Esophagus squamous epithelium (tissue), 5 donors: ENCODE measurements around the gene SNX19. TPM values are rescaled to one million over a fixed set of nuclear protein-coding genes. Genes with fewer than 3 reads are reported as not detected.

ENCODE experiments used
- DNase-seq: peaks from one replicate; lab custom pipeline; 2025; lab: John Stamatoyannopoulos, UW
- H3K27ac ChIP-seq, 4 donors: fragments of 200-600 bp; sonication (generic); one replicate each; pipeline ENCODE4 v1.5.1; 2016 to 2019; ENCODE audit warnings: mild to moderate bottlenecking in 1 of 4
- H3K27me3 ChIP-seq, 4 donors: fragments of 200-600 bp; sonication (generic); 1 replicate in 3 of 4; 2 replicates in 1 of 4; pipeline versions ENCODE4 v1.5.1 to v1.6.0; 2017 to 2021; ENCODE audit warnings: antibody characterized with exemption in 1 of 4
- H3K36me3 ChIP-seq, 3 donors: fragments of 200-600 bp; sonication (generic); one replicate each; pipeline ENCODE4 v1.5.1; 2016 to 2019
- H3K4me1 ChIP-seq, 3 donors: fragments of 200-600 bp; sonication (generic); one replicate each; pipeline ENCODE4 v1.5.1; 2017 to 2019
- H3K4me3 ChIP-seq, 4 donors: fragments of 200-600 bp; sonication (generic); 1 replicate in 3 of 4; 2 replicates in 1 of 4; pipeline ENCODE4 v1.5.1; 2016 to 2019; ENCODE audit warnings: mild to moderate bottlenecking in 2 of 4, moderate library complexity in 1 of 4
- H3K9me3 ChIP-seq, 3 donors: fragments of 200-600 bp; sonication (generic); one replicate each; pipeline ENCODE4 v1.5.1; 2016 to 2019
- POLR2A ChIP-seq, 4 donors: fragments of 450-650 bp; IDR thresholded peaks; one replicate each; pipeline ENCODE4 v1.6.1; 2017; ENCODE audit warnings: antibody characterized with exemption in 4 of 4, mild to moderate bottlenecking in 4 of 4, moderate library complexity in 3 of 4
- WGBS, 2 donors: methylation state at CpG; one replicate each; pipeline ENCODE4 v1.1.5; 2018; 5-methylcytosine and 5-hydroxymethylcytosine counted together
- intact Hi-C: fragments of 100-400 bp; cut with DNase I; formaldehyde crosslinking; loops from one replicate; pipeline ENCODE4 v1.15.0; 2022
- total RNA-seq, 4 donors: library from RNA; depleted of rRNA; stranded (reverse); fragments of >200 nt; gene quantifications; one replicate each; pipeline ENCODE4 v1.1.0, GENCODE V29; 2016
- TF ChIP-seq, protein P1 (sequence below), 6 experiments: fragments of 450-650 bp in 4 of 6; fragments of 200-600 bp in 2 of 6; sonication (generic) in 2 of 6; IDR thresholded peaks; one replicate each; pipeline ENCODE4 v1.5.1; 2016 to 2019; ENCODE audit warnings: antibody characterized with exemption in 6 of 6, mild to moderate bottlenecking in 4 of 6, moderate library complexity in 4 of 6
- donor health status: DM: yes; HTN: yes; CAD: no.

SNX19 gene
- total RNA-seq, 4 donors from 2014 or later = 38.0 to 75.0 (median 52.1) TPM

DNA sequence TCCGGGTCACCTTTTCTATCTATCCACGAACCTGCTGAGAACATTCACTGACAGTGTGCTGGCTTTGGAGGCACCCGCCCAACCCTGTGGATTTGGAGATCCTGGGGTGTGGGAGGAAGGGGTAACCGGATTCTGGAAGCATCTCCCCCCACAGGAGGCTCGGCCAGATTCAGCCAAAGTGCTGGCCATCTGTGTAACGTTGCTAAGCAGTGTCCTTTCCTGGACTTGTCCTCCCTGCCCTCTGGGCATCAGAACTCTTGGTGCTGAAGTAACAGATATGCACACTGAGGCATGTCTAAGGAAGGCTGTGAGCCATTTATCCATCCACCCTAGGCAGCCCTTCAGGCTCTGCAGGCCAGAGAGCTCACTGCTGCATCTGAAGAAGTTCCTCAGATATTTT is 85.7 kb downstream of the SNX19 start:
- H3K27ac ChIP-seq = peak overlapping the region in 3 of 4 donors; percentile 20 to 61 (median 49)
- no peaks in the 10 kb centered on the region for H3K9me3 ChIP-seq
- TF ChIP-seq, protein P1, sequence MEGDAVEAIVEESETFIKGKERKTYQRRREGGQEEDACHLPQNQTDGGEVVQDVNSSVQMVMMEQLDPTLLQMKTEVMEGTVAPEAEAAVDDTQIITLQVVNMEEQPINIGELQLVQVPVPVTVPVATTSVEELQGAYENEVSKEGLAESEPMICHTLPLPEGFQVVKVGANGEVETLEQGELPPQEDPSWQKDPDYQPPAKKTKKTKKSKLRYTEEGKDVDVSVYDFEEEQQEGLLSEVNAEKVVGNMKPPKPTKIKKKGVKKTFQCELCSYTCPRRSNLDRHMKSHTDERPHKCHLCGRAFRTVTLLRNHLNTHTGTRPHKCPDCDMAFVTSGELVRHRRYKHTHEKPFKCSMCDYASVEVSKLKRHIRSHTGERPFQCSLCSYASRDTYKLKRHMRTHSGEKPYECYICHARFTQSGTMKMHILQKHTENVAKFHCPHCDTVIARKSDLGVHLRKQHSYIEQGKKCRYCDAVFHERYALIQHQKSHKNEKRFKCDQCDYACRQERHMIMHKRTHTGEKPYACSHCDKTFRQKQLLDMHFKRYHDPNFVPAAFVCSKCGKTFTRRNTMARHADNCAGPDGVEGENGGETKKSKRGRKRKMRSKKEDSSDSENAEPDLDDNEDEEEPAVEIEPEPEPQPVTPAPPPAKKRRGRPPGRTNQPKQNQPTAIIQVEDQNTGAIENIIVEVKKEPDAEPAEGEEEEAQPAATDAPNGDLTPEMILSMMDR (IDR thresholded peaks at IDR 0.05) = no peak
- no peak for TF ChIP-seq POLR2A (IDR thresholded peaks at IDR 0.05)
- intact Hi-C loops = no loop called here
- H3K4me3 ChIP-seq = no peak overlapping the region
- no peak for DNase-seq
- H3K4me1 ChIP-seq = peaks cover 0 to 44% (median 18%) of the 10 kb centered on the region in 3 donors
- no peaks in the 10 kb centered on the region for H3K36me3 ChIP-seq
- no peaks in the 10 kb centered on the region for H3K27me3 ChIP-seq
- 59 to 65% methylated on average over 5 to 6 of the region's 6 CpGs for WGBS, 2 donors

DNA sequence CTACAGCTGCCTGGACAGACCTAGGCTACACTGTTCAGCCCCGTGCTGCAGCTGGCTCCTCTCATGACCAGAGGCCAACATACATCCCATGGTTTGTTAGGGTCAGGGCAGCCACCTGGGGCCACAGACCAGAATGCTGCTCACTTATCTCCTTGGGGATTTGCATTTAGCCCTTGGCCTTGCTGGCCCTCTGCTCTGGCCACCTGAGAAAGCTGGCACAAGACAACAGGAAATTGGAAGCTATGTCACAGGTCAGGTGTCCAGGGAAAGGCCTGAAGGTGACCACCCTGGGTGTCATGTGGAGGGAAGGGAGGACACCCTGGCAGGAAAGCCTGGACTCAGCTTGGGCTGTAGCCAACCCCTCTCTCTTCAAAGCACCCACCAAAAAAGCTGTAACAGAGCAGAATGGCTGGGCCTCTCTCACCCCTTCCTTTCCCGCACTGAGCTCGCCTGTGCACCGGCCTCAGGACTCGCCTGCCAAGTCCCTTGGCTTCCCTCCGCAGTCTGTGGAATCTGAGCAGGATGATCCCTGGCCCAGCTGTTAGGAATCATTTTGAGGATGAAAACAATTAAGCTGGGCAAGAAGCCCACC is 86.3 kb downstream of the SNX19 start:
- no peaks in the 10 kb centered on the region for H3K27me3 ChIP-seq
- no peaks in the 10 kb centered on the region for H3K9me3 ChIP-seq
- peak overlapping the region in 3 of 4 donors; percentile 20 to 61 (median 49) for H3K27ac ChIP-seq
- peaks cover 0 to 44% (median 18%) of the 10 kb centered on the region in 3 donors for H3K4me1 ChIP-seq
- intact Hi-C loops = no loop called here
- TF ChIP-seq, protein P1 (IDR thresholded peaks at IDR 0.05) = no peak
- TF ChIP-seq POLR2A (IDR thresholded peaks at IDR 0.05) = no peak
- DNase-seq = no peak
- no peak overlapping the region for H3K4me3 ChIP-seq
- H3K36me3 ChIP-seq = no peaks in the 10 kb centered on the region
- WGBS, 2 donors = 72 to 84% methylated on average over 5 of the region's 6 CpGs

DNA sequence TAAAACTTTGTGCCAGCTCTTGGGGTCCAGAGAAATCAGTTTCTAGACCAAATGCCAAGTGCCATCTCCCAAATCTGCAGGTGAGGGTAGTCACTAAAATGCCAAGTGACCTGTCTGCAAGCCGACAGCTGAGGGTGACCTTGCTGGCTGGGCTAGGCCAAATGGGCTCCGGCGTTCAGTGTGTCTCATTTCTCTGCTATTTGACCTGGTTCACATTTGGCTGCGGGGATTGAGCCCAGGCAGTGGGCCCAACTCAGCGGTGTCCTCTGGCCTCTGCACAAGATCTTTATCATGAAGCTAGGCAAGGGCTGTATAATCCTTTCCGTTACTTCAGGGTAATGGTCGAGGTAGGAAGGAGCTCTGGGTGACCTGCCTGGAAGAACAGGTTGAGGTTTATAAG is 87.5 kb downstream of the SNX19 start:
- WGBS, 2 donors = 52 to 84% methylated on average over 5 to 7 of the region's 7 CpGs
- DNase-seq = no peak
- Histone ChIP-seq H3K4me3 (no peak overlapping the region), H3K9me3 (no peaks in the 10 kb centered on the region), H3K27me3 (no peaks in the 10 kb centered on the region), H3K27ac (peak overlapping the region in 2 of 4 donors; percentile 9 to 72), H3K4me1 (peaks cover 0 to 44% (median 18%) of the 10 kb centered on the region in 3 donors), H3K36me3 (no peaks in the 10 kb centered on the region)
- TF ChIP-seq, protein P1 (IDR thresholded peaks at IDR 0.05) = no peak
- TF ChIP-seq POLR2A (IDR thresholded peaks at IDR 0.05) = no peak
- intact Hi-C loops = no loop called here

DNA sequence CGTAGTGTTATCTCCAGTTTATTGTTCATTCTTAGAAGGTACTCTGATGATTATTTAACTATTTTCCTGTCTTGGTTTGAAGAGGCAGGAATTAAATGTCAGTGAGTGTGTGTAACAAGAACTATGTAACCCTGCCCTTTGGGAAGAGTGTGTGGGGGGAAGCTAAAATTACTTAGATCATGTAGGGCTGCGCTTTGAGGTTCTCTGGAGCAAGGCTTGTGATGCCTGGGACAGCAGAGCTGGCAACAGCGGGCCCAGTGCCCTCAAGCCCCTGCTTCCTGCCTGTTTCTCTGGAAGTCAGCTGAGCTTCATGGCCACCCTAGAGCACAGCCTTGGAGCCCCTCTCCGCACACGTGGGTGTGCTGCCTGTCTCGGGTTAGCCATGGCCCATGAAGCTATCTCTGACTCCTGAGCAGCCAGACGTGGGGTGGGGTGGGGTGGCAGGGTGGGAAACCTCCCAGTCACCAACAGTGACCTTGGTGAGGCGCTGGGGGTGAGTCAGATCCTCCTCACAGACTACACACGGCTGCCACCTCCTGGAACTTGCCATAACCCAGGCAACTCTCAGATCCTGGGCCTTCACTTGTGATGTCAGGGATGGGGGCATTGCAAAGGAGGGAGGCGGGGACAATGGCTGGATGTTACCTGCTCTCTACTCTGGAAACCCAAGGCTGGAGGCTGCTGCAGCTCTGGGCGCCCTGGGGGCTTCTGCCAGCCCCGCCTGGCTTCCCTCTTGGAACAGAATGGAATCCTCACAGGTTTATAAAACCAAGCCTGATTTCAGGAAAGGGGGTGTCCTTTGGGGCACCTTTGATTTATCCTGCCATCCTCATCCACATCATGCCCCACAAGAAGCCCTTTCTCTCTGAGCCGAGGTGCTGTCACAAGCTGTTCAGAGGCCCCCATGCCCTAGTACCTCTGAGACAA is 88.6 kb downstream of the SNX19 start:
- no peak for DNase-seq
- peaks cover 0 to 44% (median 18%) of the 10 kb centered on the region in 3 donors for H3K4me1 ChIP-seq
- H3K9me3 ChIP-seq = no peaks in the 10 kb centered on the region
- intact Hi-C loops = no loop called here
- H3K36me3 ChIP-seq = no peaks in the 10 kb centered on the region
- TF ChIP-seq, protein P1 (IDR thresholded peaks at IDR 0.05) = peak in 3 of 6 experiments; percentile 29 to 62 (median 42)
- no peak for TF ChIP-seq POLR2A (IDR thresholded peaks at IDR 0.05)
- H3K4me3 ChIP-seq = no peak overlapping the region
- H3K27me3 ChIP-seq = no peaks in the 10 kb centered on the region
- H3K27ac ChIP-seq = peak overlapping the region in 3 of 4 donors; percentile 0 to 72 (median 53)
- WGBS, 2 donors = 57 to 62% methylated on average over 7 to 11 of the region's 13 CpGs

DNA sequence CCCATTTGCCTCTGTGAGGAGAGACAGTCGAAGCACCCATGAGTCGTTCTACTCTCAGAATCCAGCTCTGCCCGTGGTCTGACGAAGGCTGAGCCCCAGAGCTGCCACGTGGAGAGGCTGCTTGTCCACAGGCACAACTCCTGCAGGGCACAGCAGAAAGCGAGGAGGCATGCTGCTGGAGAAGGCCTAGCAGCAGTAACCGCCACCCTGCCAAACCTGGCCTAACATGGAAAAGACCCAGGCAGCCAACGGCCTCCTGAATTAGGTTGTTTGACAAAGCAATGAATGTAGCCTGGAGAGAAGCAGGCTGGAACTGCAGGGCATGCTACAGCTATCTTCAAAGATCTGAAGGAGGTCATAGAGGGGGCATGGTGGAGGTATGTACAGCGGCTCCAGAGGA is 89.7 kb downstream of the SNX19 start:
- Histone ChIP-seq H3K4me3 (no peak overlapping the region), H3K27me3 (no peaks in the 10 kb centered on the region), H3K4me1 (peaks cover 0 to 39% (median 18%) of the 10 kb centered on the region in 3 donors), H3K27ac (no peak overlapping the region), H3K36me3 (no peaks in the 10 kb centered on the region), H3K9me3 (no peaks in the 10 kb centered on the region)
- no peak for DNase-seq
- WGBS, 2 donors = 62 to 96% methylated on average over 2 to 3 of the region's 9 CpGs
- intact Hi-C loops = no loop called here
- TF ChIP-seq, protein P1 (IDR thresholded peaks at IDR 0.05) = no peak
- no peak for TF ChIP-seq POLR2A (IDR thresholded peaks at IDR 0.05)
